K562 (cell line): Measurements from ENCODE around the gene SCYL1. TPM values are rescaled to one million over a fixed set of nuclear protein-coding genes. Genes with fewer than 3 reads are reported as not detected.
A peak's percentile ranks its signal among the peaks of the same experiment; 100 is the strongest.

Experiments
- ADNP ChIP-seq: fragments of 200-800 bp; sonication (Bioruptor generic); IDR thresholded peaks from 2 replicates; pipeline ENCODE4 v1.6.1; 2016; ENCODE audit warnings: missing genetic modification characterization, missing compliant biosample characterization
- ATF1 ChIP-seq, 2 experiments: fragments of 450-650 bp in 1 of 2; IDR thresholded peaks; 2 replicates each; pipeline ENCODE4 v1.6.1; 2016; ENCODE audit warnings: missing compliant biosample characterization in 1 of 2, missing genetic modification characterization in 1 of 2
- CBX2 ChIP-seq: fragments of 200-600 bp; sonication (generic); IDR thresholded peaks from one replicate; pipeline ENCODE4 v1.6.1; 2012; ENCODE audit warnings: mild to moderate bottlenecking, low read length, inconsistent platforms; ENCODE audit not compliant: insufficient read depth, poor library complexity, severe bottlenecking
- CHD1 ChIP-seq: fragments of 200-600 bp; sonication (generic); IDR thresholded peaks from one replicate; pipeline ENCODE4 v1.6.1; 2012; ENCODE audit warnings: mild to moderate bottlenecking, moderate library complexity, low read length, inconsistent platforms
- CREBBP ChIP-seq: IDR thresholded peaks from one replicate; pipeline ENCODE4 v1.6.1; 2012; ENCODE audit warnings: low read depth, mild to moderate bottlenecking, control low read depth, inconsistent platforms, low read length
- E2F4 ChIP-seq: sonication (generic); formaldehyde crosslinking; IDR thresholded peaks from 2 replicates; pipeline ENCODE4 v1.8.0; 2022; ENCODE audit warnings: mild to moderate bottlenecking, low read depth, missing genetic modification reagents
- GABPA ChIP-seq: fragments of 200-800 bp; sonication (Bioruptor generic); conservative IDR thresholded peaks from 2 replicates; pipeline ENCODE4 v1.6.1; 2016; ENCODE audit warnings: low read depth, missing genetic modification characterization, missing compliant biosample characterization
- HLTF ChIP-seq: fragments of 450-650 bp; IDR thresholded peaks from 2 replicates; pipeline ENCODE4 v1.6.1; 2016
- HMGXB4 ChIP-seq: sonication (generic); formaldehyde crosslinking; IDR thresholded peaks from 2 replicates; pipeline ENCODE4 v1.8.1; 2023; ENCODE audit warnings: mild to moderate bottlenecking, missing genetic modification reagents
- HNRNPL ChIP-seq: fragments of 200-400 bp; formaldehyde crosslinking; IDR thresholded peaks from 2 replicates; pipeline ENCODE4 v1.6.1; 2017; ENCODE audit warnings: low read depth, mild to moderate bottlenecking, low read length
- HNRNPUL1 ChIP-seq: fragments of 200-400 bp; formaldehyde crosslinking; IDR thresholded peaks from 2 replicates; pipeline ENCODE4 v1.6.1; 2017; ENCODE audit warnings: low read length
- KAT2B ChIP-seq: IDR thresholded peaks from one replicate; pipeline ENCODE4 v1.6.1; 2012; ENCODE audit warnings: low read depth, mild to moderate bottlenecking, control low read depth, inconsistent platforms, low read length, moderate library complexity
- NFYB ChIP-seq: IDR thresholded peaks from 2 replicates; pipeline ENCODE4 v1.6.1; 2011; ENCODE audit warnings: mild to moderate bottlenecking, moderate library complexity; ENCODE audit not compliant: insufficient read length; ENCODE audit errors: extremely low read depth
- NR2C1 ChIP-seq, 2 experiments: fragments of 450-650 bp; IDR thresholded peaks; 2 replicates each; pipeline ENCODE4 v1.6.1; 2017; ENCODE audit warnings: mild to moderate bottlenecking in 2 of 2, antibody characterized with exemption in 1 of 2, inconsistent platforms in 1 of 2, missing compliant biosample characterization in 1 of 2, missing genetic modification characterization in 1 of 2
- PHF20 ChIP-seq: fragments of 450-650 bp; IDR thresholded peaks from 2 replicates; pipeline ENCODE4 v1.6.1; 2018; ENCODE audit not compliant: partially characterized antibody
- SNIP1 ChIP-seq: fragments of 450-650 bp; IDR thresholded peaks from 2 replicates; pipeline ENCODE4 v1.7.1; 2017; ENCODE audit warnings: low read depth, mild to moderate bottlenecking
- TFAP4 ChIP-seq: sonication (generic); formaldehyde crosslinking; IDR thresholded peaks from 2 replicates; pipeline ENCODE4 v1.8.0; 2022; ENCODE audit warnings: missing genetic modification reagents, mild to moderate bottlenecking, moderate library complexity, borderline replicate concordance
- TFE3 ChIP-seq: fragments of 450-650 bp; formaldehyde crosslinking; IDR thresholded peaks from 2 replicates; pipeline ENCODE4 v1.4.0; 2020; ENCODE audit warnings: mild to moderate bottlenecking, mixed read lengths
- THRA ChIP-seq: fragments of 450-650 bp; IDR thresholded peaks from 2 replicates; pipeline ENCODE4 v1.6.1; 2017; ENCODE audit warnings: mild to moderate bottlenecking, moderate library complexity
- ZNF57 ChIP-seq: fragments of 450-650 bp; formaldehyde crosslinking; IDR thresholded peaks from 2 replicates; pipeline ENCODE4 v1.4.0; 2020; ENCODE audit warnings: mild to moderate bottlenecking, moderate library complexity
- ZNF707 ChIP-seq: fragments of 250-450 bp; sonication (Bioruptor Pico); conservative IDR thresholded peaks from 2 replicates; pipeline ENCODE4 v1.8.0; 2022; ENCODE audit warnings: inconsistent platforms, mild to moderate bottlenecking, moderate library complexity
- polyA plus RNA-seq, 8 experiments: library from polyadenylated mRNA; depleted of rRNA in 4 of 8; stranded (reverse) in 5 of 8; unstranded in 3 of 8; fragments of >200 nt; fragmentation: Nextera tagmentation in 2 of 8; fragmentation: Illumina TruSeq in 1 of 8; extraction: Ambion mirVana in 2 of 8; extraction: Trizol in 1 of 8; gene quantifications; 2 replicates each; pipeline versions ENCODE4 v1.2.1 to v1.2.3, GENCODE V29; 2011 to 2014; ENCODE audit warnings: inconsistent platforms in 1 of 8, missing spikeins in 1 of 8
- total RNA-seq, 7 experiments: library from RNA; depleted of rRNA in 6 of 7; stranded (reverse); fragments of >200 nt in 6 of 7; fragmentation: Illumina TruSeq in 2 of 7; extraction: Trizol in 2 of 7; gene quantifications; 2 replicates each; pipeline versions ENCODE4 v1.2.1 to v1.2.3, GENCODE V29; 2011 to 2021; ENCODE audit warnings: low replicate concordance in 1 of 7

SCYL1 gene
- total and polyA plus RNA-seq, 9 of the 15 experiments (the other 6 are each of a cell fraction or from before 2014, with no cell fraction given) = 1.9 to 145 (median 57.6) TPM

- TF ChIP-seq CHD1 (peak; percentile 33), THRA (no peak), ATF1 (CRISPR knock-in tag; IDR thresholded peaks at IDR 0.05) (no peak), ATF1 (tag; IDR thresholded peaks at IDR 0.05) (no peak), HNRNPL (peak; percentile 79; the same call in 1 of the 2 replicates), SNIP1 (no peak), HMGXB4 (CRISPR knock-in tag) (no peak), E2F4 (CRISPR knock-in tag) (no peak), PHF20 (no peak), ADNP (tag) (no peak), TFE3 (CRISPR knock-in tag) (no peak), GABPA (tag) (no peak), HLTF (no peak), ZNF57 (CRISPR knock-in tag) (no peak), CREBBP (no peak), KAT2B (no peak), NFYB (no peak), HNRNPUL1 (peak; percentile 16), NR2C1 (IDR thresholded peaks at IDR 0.05) (no peak), NR2C1 (tag; IDR thresholded peaks at IDR 0.05) (no peak), TFAP4 (no peak), ZNF707 (CRISPR knock-in tag) (no peak), CBX2 (no peak)
Observed at GRCh38 chr11:65504674-65505465, 20.0 kb upstream of the SCYL1 start (continued).
